Fibroblast of lung (primary cell): ENCODE results near the gene DUS2.

Experiments
- CTCF ChIP-seq, 2 donors: IDR thresholded peaks in 1 of 2; conservative IDR thresholded peaks in 1 of 2; 1 replicate in 1 of 2; 2 replicates in 1 of 2; pipeline ENCODE4 v1.5.1; 2011 to 2012; ENCODE audit warnings: low read length in 2 of 2, control low read depth in 1 of 2, inconsistent platforms in 1 of 2, low read depth in 1 of 2, mild to moderate bottlenecking in 1 of 2
- EZH2 ChIP-seq: IDR thresholded peaks from 2 replicates; pipeline ENCODE4 v1.5.1; 2012; ENCODE audit warnings: low read length, control low read depth, mild to moderate bottlenecking; ENCODE audit errors: missing control alignments

- TF ChIP-seq CTCF (conservative IDR thresholded peaks at IDR 0.05 in 1 of 2, IDR thresholded peaks at IDR 0.05 in 1 of 2; ENCODE audit: low read depth in 1 of 2, low read length in 2 of 2): no peak
- TF ChIP-seq EZH2: no peak
These were observed 43.0 kb upstream of the DUS2 start, which contains the start of gene DPEP3 for GRCh38 chr16:67979955-67980678.
